B cell (primary cell): Measurements from ENCODE around the gene TSPAN2. TPM values are rescaled to one million over a fixed set of nuclear protein-coding genes. Genes with fewer than 3 reads are reported as not detected.

Experiments used
- ATAC-seq: fragments of 200-7000 bp; cut with Tn5 transposase; one replicate; pipeline ENCODE4 v1.10.0; 2021; ENCODE audit warnings: low read depth, mild to moderate bottlenecking, moderate number of reproducible peaks, moderate library complexity
- CTCF ChIA-PET: fragments of 350-600 bp; sonication (Branson Sonifier 250); formaldehyde crosslinking; loops from one replicate; lab custom pipeline; 2021; ENCODE audit warnings: antibody characterized with exemption, inconsistent platforms; lab: Charles Lee
- POLR2A ChIA-PET: fragments of 350-600 bp; sonication (Branson Sonifier 250); formaldehyde crosslinking; loops from one replicate; lab custom pipeline; 2021; ENCODE audit warnings: antibody characterized with exemption; lab: Charles Lee
- DNase-seq: peaks from one replicate; pipeline ENCODE4 v3.0.0; 2013
- H2AFZ ChIP-seq: 2 replicates; pipeline ENCODE4 v1.6.1; 2012; ENCODE audit warnings: mild to moderate bottlenecking, low read depth, low read length; ENCODE audit not compliant: insufficient read depth, poor library complexity, severe bottlenecking
- H3K27ac ChIP-seq, 2 donors: 1 replicate in 1 of 2; 2 replicates in 1 of 2; pipeline ENCODE4 v1.5.1; 2012 to 2013; ENCODE audit warnings: low read length in 2 of 2, mild to moderate bottlenecking in 2 of 2, moderate library complexity in 1 of 2
- H3K27me3 ChIP-seq, 4 experiments: fragments of 200-600 bp in 1 of 4; sonication (generic) in 1 of 4; replicated peaks in 1 of 4; 1 replicate in 2 of 4; 2 replicates in 2 of 4; pipeline versions ENCODE4 v1.6.1 to v1.7.0; 2013 to 2016; ENCODE audit warnings: low read length in 3 of 4, mild to moderate bottlenecking in 2 of 4, mixed read lengths in 1 of 4, moderate library complexity in 1 of 4; ENCODE audit not compliant: insufficient read depth in 4 of 4, control insufficient read depth in 3 of 4; ENCODE audit errors: control extremely low read depth in 1 of 4
- H3K36me3 ChIP-seq, 2 experiments: replicated peaks in 1 of 2; 1 replicate in 1 of 2; 2 replicates in 1 of 2; pipeline versions ENCODE4 v1.6.1 to v1.7.1; 2013; ENCODE audit warnings: low read length in 1 of 2; ENCODE audit not compliant: insufficient read depth in 2 of 2, control insufficient read depth in 1 of 2; ENCODE audit errors: control extremely low read depth in 1 of 2, extremely low read depth in 1 of 2
- H3K4me1 ChIP-seq, 2 donors: fragments of 200-600 bp in 1 of 2; sonication (generic) in 1 of 2; 1 replicate in 1 of 2; 2 replicates in 1 of 2; pipeline versions ENCODE4 v1.5.1 to v1.6.1; 2013 to 2017; ENCODE audit warnings: low read length in 2 of 2; ENCODE audit not compliant: control insufficient read depth in 2 of 2, insufficient read depth in 2 of 2
- H3K4me2 ChIP-seq: replicated peaks from 2 replicates; pipeline ENCODE3; 2012; ENCODE audit warnings: mild to moderate bottlenecking, low read depth, low read length; ENCODE audit not compliant: poor library complexity, severe bottlenecking
- H3K4me3 ChIP-seq, 5 experiments: fragments of 200-600 bp in 1 of 5; sonication (generic) in 1 of 5; 1 replicate in 3 of 5; 2 replicates in 2 of 5; pipeline versions ENCODE4 v1.5.1 to v1.7.0; 2011 to 2016; ENCODE audit warnings: low read length in 4 of 5, mild to moderate bottlenecking in 4 of 5, low read depth in 2 of 5, control low read depth in 1 of 5, moderate library complexity in 1 of 5; ENCODE audit not compliant: insufficient read depth in 1 of 5; ENCODE audit errors: control extremely low read depth in 1 of 5, extremely low read depth in 1 of 5
- H3K79me2 ChIP-seq: fragments of 200-600 bp; sonication (generic); one replicate; pipeline ENCODE4 v1.6.0; 2016; ENCODE audit warnings: low read length; ENCODE audit not compliant: control insufficient read depth, insufficient read depth
- H3K9ac ChIP-seq: fragments of 200-600 bp; sonication (generic); 2 replicates; pipeline ENCODE4 v1.6.1; 2017; ENCODE audit warnings: mild to moderate bottlenecking, low read length, moderate library complexity
- H3K9me3 ChIP-seq, 3 donors: one replicate each; pipeline versions ENCODE4 v1.6.1 to v1.7.1; 2013; ENCODE audit warnings: low read length in 2 of 3; ENCODE audit not compliant: control insufficient read depth in 2 of 3, insufficient read depth in 1 of 3; ENCODE audit errors: control extremely low read depth in 1 of 3
- H4K20me1 ChIP-seq: 2 replicates; pipeline ENCODE4 v1.6.0; 2012; ENCODE audit warnings: mild to moderate bottlenecking, low read length; ENCODE audit not compliant: insufficient read depth, control insufficient read depth, poor library complexity, severe bottlenecking
- H3K27ac Mint-ChIP-seq: one replicate; pipeline ENCODE4 v1.8.0; 2021; ENCODE audit warnings: mixed read lengths
- H3K27me3 Mint-ChIP-seq: one replicate; pipeline ENCODE4 v1.8.0; 2021; ENCODE audit warnings: mixed read lengths
- H3K4me1 Mint-ChIP-seq: one replicate; pipeline ENCODE4 v1.8.0; 2021; ENCODE audit warnings: mixed read lengths
- H3K4me3 Mint-ChIP-seq: one replicate; pipeline ENCODE4 v1.8.0; 2021; ENCODE audit warnings: mixed read lengths
- H3K9me3 Mint-ChIP-seq: one replicate; pipeline ENCODE4 v1.8.0; 2022; ENCODE audit warnings: mixed read lengths; ENCODE audit not compliant: insufficient read depth
- CTCF ChIP-seq: fragments of 200-600 bp; IDR thresholded peaks from one replicate; pipeline ENCODE4 v1.8.0; 2022; ENCODE audit warnings: antibody characterized with exemption, mild to moderate bottlenecking
- EZH2 ChIP-seq: IDR thresholded peaks from 2 replicates; pipeline ENCODE4 v1.6.1; 2012; ENCODE audit warnings: borderline replicate concordance, low read depth, mild to moderate bottlenecking, moderate library complexity, low read length; ENCODE audit not compliant: insufficient read depth, poor library complexity, severe bottlenecking
- WGBS: methylation state at CpG from one replicate; pipeline ENCODE4 v1.1.5; 2013; ENCODE audit warnings: missing lambda C conversion rate; ENCODE audit not compliant: insufficient coverage; 5-methylcytosine and 5-hydroxymethylcytosine counted together
- intact Hi-C: fragments of 100-400 bp; cut with micrococcal nuclease; formaldehyde crosslinking; loops from one replicate; pipeline ENCODE4 v1.10.0; 2022
- polyA plus RNA-seq: library from polyadenylated mRNA; depleted of rRNA; stranded (reverse); fragments of >200 nt; gene quantifications from 2 replicates; pipeline ENCODE4 v1.2.3, GENCODE V29; 2012
- total RNA-seq, 2 donors: library from RNA; stranded (reverse); fragments of 120-200 nt in 1 of 2; gene quantifications; 1 replicate in 1 of 2; 2 replicates in 1 of 2; pipeline versions ENCODE4 v1.2.3 to v1.2.4, GENCODE V29; 2013 to 2022

The TSPAN2 gene
- total and polyA plus RNA-seq, 2 donors (not counting 1 experiment from before 2014, with no cell fraction given) = 0.24 to 0.34 TPM

GRCh38 chr1:115115521-115116161 is 26.3 kb upstream of the TSPAN2 start:
- Histone ChIP-seq H3K4me3 (no peak overlapping the region), H4K20me1 (no peaks in the 10 kb centered on the region), H2AFZ (no peak overlapping the region), H3K9ac (no peak overlapping the region), H3K9me3 (peaks cover 0 to 7% (median 0%) of the 10 kb centered on the region in 3 donors), H3K79me2 (no peaks in the 10 kb centered on the region), H3K27ac (no peak overlapping the region), H3K36me3 (no peaks in the 10 kb centered on the region), H3K4me2 (no peak overlapping the region), H3K4me1 (no peaks in the 10 kb centered on the region), H3K27me3 (peaks cover 0 to 8% (median 3%) of the 10 kb centered on the region in 4 experiments)
- peaks cover 3% of the 10 kb centered on the region for H3K9me3 Mint-ChIP-seq
- intact Hi-C loops = no loop called here
- no peak overlapping the region for H3K4me3 Mint-ChIP-seq
- peaks cover 20% of the 10 kb centered on the region for H3K27me3 Mint-ChIP-seq
- POLR2A ChIA-PET = no interaction called here
- no peak for DNase-seq
- CTCF ChIA-PET = interaction anchor here (0.5 to 4.2 kb wide), 4 partner anchors 133 to 431 kb away, joined by 5 to 50 read pairs (median 5); no protein-coding TSS in a partner anchor
- TF ChIP-seq CTCF (no peak), EZH2 (no peak)
- H3K27ac Mint-ChIP-seq = no peak overlapping the region
- ATAC-seq = no peak
- no peaks in the 10 kb centered on the region for H3K4me1 Mint-ChIP-seq
- WGBS = 81% methylated on average over 4 of the region's 6 CpGs

- peaks cover 0 to 3% (median 0%) of the 10 kb centered on the region in 4 experiments for H3K27me3 ChIP-seq
- Mint-ChIP-seq H3K27me3 (peaks cover 19% of the 10 kb centered on the region), H3K27ac (no peak overlapping the region), H3K4me3 (no peak overlapping the region), H3K9me3 (no peaks in the 10 kb centered on the region), H3K4me1 (no peaks in the 10 kb centered on the region)
- H3K4me3 ChIP-seq = no peak overlapping the region
- no peak overlapping the region for H3K27ac ChIP-seq
- intact Hi-C loops = loop anchor here (5.0 kb wide), 1 partner anchor 57 kb away; no protein-coding TSS in a partner anchor
- no peak overlapping the region for H3K9ac ChIP-seq
- no peaks in the 10 kb centered on the region for H3K9me3 ChIP-seq
- no peak overlapping the region for H2AFZ ChIP-seq
- no peaks in the 10 kb centered on the region for H3K36me3 ChIP-seq
- H3K79me2 ChIP-seq = no peaks in the 10 kb centered on the region
- ATAC-seq (no peak), DNase-seq (no peak)
- POLR2A ChIA-PET = no interaction called here
- 10% methylated on average over 2 of the region's 3 CpGs for WGBS
- H3K4me1 ChIP-seq = no peaks in the 10 kb centered on the region
- TF ChIP-seq CTCF = no peak
- no peak for TF ChIP-seq EZH2
- CTCF ChIA-PET = interaction anchor here (0.7 to 5.0 kb wide), 10 partner anchors 11 to 304 kb away, joined by 3 to 92 read pairs (median 14); partner anchors contain the start of gene TSPAN2
- H3K4me2 ChIP-seq = no peak overlapping the region
- H4K20me1 ChIP-seq = no peaks in the 10 kb centered on the region
These were observed 25.0 kb upstream of the TSPAN2 start for GRCh38 chr1:115114308-115114707.
